Thymus (tissue), 11 donors: Measurements from ENCODE around the gene BICRA. TPM values are rescaled to one million over a fixed set of nuclear protein-coding genes. Genes with fewer than 3 reads are reported as not detected.

Experiments used
- DNase-seq, 9 donors: peaks; one replicate each; pipeline ENCODE4 v3.0.0-alpha.2; 2013; ENCODE audit warnings: low spot score in 9 of 9, low read depth in 6 of 9, missing footprints in 1 of 9
- H3K27ac ChIP-seq, 2 donors: one replicate each; pipeline ENCODE4 v1.5.1; 2013; ENCODE audit warnings: control low read depth in 1 of 2, low read depth in 1 of 2, low read length in 1 of 2, mild to moderate bottlenecking in 1 of 2, moderate library complexity in 1 of 2
- H3K27me3 ChIP-seq, 2 donors: one replicate each; pipeline ENCODE4 v1.5.1; 2013; ENCODE audit warnings: low read length in 1 of 2; ENCODE audit not compliant: control insufficient read depth in 2 of 2, insufficient read depth in 1 of 2
- H3K36me3 ChIP-seq, 2 donors: one replicate each; pipeline ENCODE4 v1.5.1; 2013; ENCODE audit warnings: low read length in 1 of 2, mild to moderate bottlenecking in 1 of 2, moderate library complexity in 1 of 2; ENCODE audit not compliant: control insufficient read depth in 2 of 2, insufficient read depth in 2 of 2
- H3K4me1 ChIP-seq, 2 donors: one replicate each; pipeline ENCODE4 v1.5.1; 2013; ENCODE audit warnings: low read length in 2 of 2; ENCODE audit not compliant: control insufficient read depth in 2 of 2, insufficient read depth in 2 of 2
- H3K4me3 ChIP-seq, 2 donors: one replicate each; pipeline ENCODE4 v1.5.1; 2013; ENCODE audit warnings: low read length in 2 of 2, control low read depth in 1 of 2, mild to moderate bottlenecking in 1 of 2
- H3K9me3 ChIP-seq, 2 donors: one replicate each; pipeline ENCODE4 v1.5.1; 2013; ENCODE audit warnings: low read length in 1 of 2, mild to moderate bottlenecking in 1 of 2; ENCODE audit not compliant: control insufficient read depth in 2 of 2, insufficient read depth in 1 of 2
- WGBS: extraction: QIAGEN DNeasy Blood & Tissue Kit; methylation state at CpG from one replicate; pipeline ENCODE4 v1.1.7; 2013; 5-methylcytosine and 5-hydroxymethylcytosine counted together
- polyA plus RNA-seq: library from polyadenylated mRNA; stranded (reverse); fragments of 200-250 nt; gene quantifications from one replicate; pipeline ENCODE4 v1.2.3, GENCODE V29; 2013
- total RNA-seq: library from RNA; stranded (reverse); fragments of 120-200 nt; gene quantifications from one replicate; pipeline ENCODE4 v1.2.4, GENCODE V29; 2013
- donor health status: healthy.

BICRA gene
- total and polyA plus RNA-seq, 2 donors, result 1.5 to 8.1 TPM

- DNase-seq, result no peak
- peak overlapping the region; percentile 25 to 50 for H3K27ac ChIP-seq
- peak overlapping the region in 1 of 2 donors; percentile 11 for H3K4me3 ChIP-seq
- H3K36me3 ChIP-seq, result peaks cover 47 to 70% of the 10 kb centered on the region in 2 donors
- WGBS, result 6% methylated on average over 3 of the region's 3 CpGs
- no peaks in the 10 kb centered on the region for H3K9me3 ChIP-seq
- peaks cover 52 to 79% of the 10 kb centered on the region in 2 donors for H3K4me1 ChIP-seq
- H3K27me3 ChIP-seq, result no peaks in the 10 kb centered on the region
Observed at GRCh38 chr19:47749326-47749725, 140.4 kb downstream of the BICRA start.

GRCh38 chr19:47750752-47751151 is 141.8 kb downstream of the BICRA start:
- 87% methylated on average over 18 of the region's 18 CpGs for WGBS
- Histone ChIP-seq H3K4me3 (no peak overlapping the region), H3K4me1 (peaks cover 57 to 73% of the 10 kb centered on the region in 2 donors), H3K9me3 (no peaks in the 10 kb centered on the region), H3K27me3 (no peaks in the 10 kb centered on the region), H3K27ac (no peak overlapping the region), H3K36me3 (peaks cover 61 to 81% of the 10 kb centered on the region in 2 donors)
- no peak for DNase-seq

DNA sequence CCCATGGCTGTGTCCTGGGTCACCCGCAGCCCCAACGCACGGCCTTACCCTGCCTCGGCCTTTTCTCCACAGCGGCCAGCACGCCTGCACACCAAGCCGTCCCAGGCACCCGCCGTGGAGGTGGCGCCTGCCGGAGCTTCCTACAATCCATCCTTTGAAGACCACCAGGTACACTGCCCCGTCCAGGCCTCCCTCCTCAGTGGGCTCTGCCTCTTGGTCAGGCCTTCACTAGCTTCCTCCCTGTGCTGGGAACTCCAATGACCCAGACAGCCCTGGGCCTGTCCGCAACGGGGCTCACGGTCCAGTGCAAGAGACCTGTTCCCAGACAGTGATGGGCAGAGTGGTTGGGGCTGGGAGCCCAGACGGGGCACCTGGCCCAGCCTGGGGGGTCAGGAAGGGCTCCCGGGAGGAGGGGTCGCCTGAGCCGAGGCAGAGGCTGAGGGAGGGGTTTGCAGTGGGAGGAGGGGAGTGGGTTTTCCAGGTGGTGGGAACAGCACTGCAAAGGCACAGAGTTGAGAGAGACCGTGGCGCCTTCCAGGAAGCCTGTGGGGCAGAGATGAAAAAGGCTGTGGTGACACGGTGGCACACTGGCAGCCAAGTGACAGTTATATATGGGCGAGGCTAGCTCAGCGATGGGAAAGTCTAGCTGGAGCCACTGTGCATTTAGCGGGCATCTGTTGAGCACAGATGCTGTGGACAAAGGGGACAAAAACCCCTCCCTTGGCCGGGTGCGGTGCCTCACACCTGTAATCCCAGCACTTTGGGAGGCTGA is 143.7 kb downstream of the BICRA start:
- Histone ChIP-seq H3K36me3 (peaks cover 80 to 90% of the 10 kb centered on the region in 2 donors), H3K27ac (peak overlapping the region in 1 of 2 donors; percentile 48), H3K4me1 (peaks cover 49 to 63% of the 10 kb centered on the region in 2 donors), H3K4me3 (no peak overlapping the region), H3K9me3 (no peaks in the 10 kb centered on the region), H3K27me3 (no peaks in the 10 kb centered on the region)
- DNase-seq, result peak in 1 of 9 donors; percentile 60
- 48% methylated on average over 27 of the region's 27 CpGs for WGBS

Other genes with a start within 250 kb of the BICRA start
- gene MEIS3, start 189.6 kb upstream of the BICRA start, total RNA-seq, result 1.7 TPM
- gene MEIS3, start 189.6 kb upstream of the BICRA start, polyA plus RNA-seq, result 4.3 TPM
- gene SLC8A2, start 137.2 kb upstream of the BICRA start, total RNA-seq, result 0.14 TPM
- 0.16 TPM for gene SLC8A2, start 137.2 kb upstream of the BICRA start, polyA plus RNA-seq
- 14.4 TPM for gene KPTN, start 124.9 kb upstream of the BICRA start, total RNA-seq
- 32.2 TPM for gene KPTN, start 124.9 kb upstream of the BICRA start, polyA plus RNA-seq
- gene NAPA, start 94.1 kb upstream of the BICRA start, total RNA-seq, result 111 TPM
- gene NAPA, start 94.1 kb upstream of the BICRA start, polyA plus RNA-seq, result 89.2 TPM
- 0.14 TPM for gene ZNF541, start 36.0 kb upstream of the BICRA start, total RNA-seq
- gene ZNF541, start 36.0 kb upstream of the BICRA start, polyA plus RNA-seq, result 0.39 TPM
- 1.9 TPM for gene EHD2, start 104.3 kb downstream of the BICRA start, total RNA-seq
- gene EHD2, start 104.3 kb downstream of the BICRA start, polyA plus RNA-seq, result 14.2 TPM
- gene NOP53, start 136.4 kb downstream of the BICRA start, total RNA-seq, result 324 TPM
- gene NOP53, start 136.4 kb downstream of the BICRA start, polyA plus RNA-seq, result 621 TPM
- 198 TPM for gene SELENOW, start 169.6 kb downstream of the BICRA start, total RNA-seq
- gene SELENOW, start 169.6 kb downstream of the BICRA start, polyA plus RNA-seq, result 349 TPM
- not detected for gene TPRX1, start 195.4 kb downstream of the BICRA start, total RNA-seq
- gene TPRX1, start 195.4 kb downstream of the BICRA start, polyA plus RNA-seq, result not detected
- gene CRX, start 212.8 kb downstream of the BICRA start, total RNA-seq, result under 0.01 TPM
- gene CRX, start 212.8 kb downstream of the BICRA start, polyA plus RNA-seq, result 0.05 TPM